T-helper 2 cell treated with Interferon-gamma antibody and Interleukin-4, amounts not matched to agents 100 ng/mL and 5 ng/mL, for 36 hours (primary cell): ENCODE data around the gene DDR2. TPM values are rescaled to one million over a fixed set of nuclear protein-coding genes. Genes with fewer than 3 reads are reported as not detected.
"Not testable (repeated sequence)": the region's sequence is repeated elsewhere in the genome, so short reads cannot be mapped to it uniquely, and the experiment has no call there.

Experiments
- intact Hi-C: fragments of 100-400 bp; cut with micrococcal nuclease; formaldehyde crosslinking; loops from one replicate; pipeline ENCODE4 v1.15.1; 2023
- total RNA-seq: library from RNA; stranded (reverse); gene quantifications from 2 replicates; pipeline ENCODE4 v1.2.3, GENCODE V29; 2022

DDR2 gene
- total RNA-seq, 1 donor from 2014 or later, result 0.11 TPM

GRCh38 chr1:162719678-162720077 lies 87.4 kb downstream of the DDR2 start:
- intact Hi-C loops, result no loop called here

GRCh38 chr1:162720996-162721395 lies 88.7 kb downstream of the DDR2 start:
- intact Hi-C loops, result no loop called here

DNA sequence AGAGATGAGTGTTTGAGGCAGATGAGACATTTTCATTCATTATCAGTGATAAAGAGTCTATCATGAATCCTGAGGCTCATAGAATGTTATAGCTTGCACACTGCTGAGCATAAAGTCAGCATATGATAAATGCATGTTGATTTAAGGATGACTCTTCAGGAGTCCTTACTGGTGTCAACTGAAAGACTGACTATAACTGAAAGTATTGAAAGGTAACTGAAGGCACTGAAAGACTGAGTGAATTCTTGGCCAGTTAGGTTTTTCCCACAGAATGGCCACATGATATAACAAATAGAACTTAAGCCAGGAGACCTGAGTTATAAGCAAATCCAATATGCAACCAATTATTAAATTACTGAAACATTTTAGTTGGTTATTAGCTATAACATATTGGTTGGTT lies 89.2 kb downstream of the DDR2 start:
- intact Hi-C loops, result no loop called here

DNA sequence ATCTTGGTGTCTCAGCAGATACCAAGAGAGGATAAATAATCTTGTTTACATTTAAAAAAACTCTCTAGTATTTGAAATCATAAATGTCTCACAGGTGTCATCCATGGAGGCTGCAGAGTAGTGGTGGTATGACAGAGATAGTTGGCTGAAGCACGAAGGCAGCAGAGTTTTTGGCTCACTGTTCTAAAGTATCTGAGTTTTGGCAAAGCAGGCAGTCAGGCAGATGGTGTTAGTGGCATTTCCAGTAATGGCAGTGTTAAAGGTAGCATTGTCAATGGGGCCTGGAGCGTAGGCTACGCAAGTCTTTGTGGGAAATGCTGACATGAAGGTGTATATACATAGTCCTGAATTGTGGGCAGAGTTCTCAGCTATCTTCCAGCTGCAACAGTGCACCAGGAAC lies 89.8 kb downstream of the DDR2 start:
- intact Hi-C loops, result no loop called here

DNA sequence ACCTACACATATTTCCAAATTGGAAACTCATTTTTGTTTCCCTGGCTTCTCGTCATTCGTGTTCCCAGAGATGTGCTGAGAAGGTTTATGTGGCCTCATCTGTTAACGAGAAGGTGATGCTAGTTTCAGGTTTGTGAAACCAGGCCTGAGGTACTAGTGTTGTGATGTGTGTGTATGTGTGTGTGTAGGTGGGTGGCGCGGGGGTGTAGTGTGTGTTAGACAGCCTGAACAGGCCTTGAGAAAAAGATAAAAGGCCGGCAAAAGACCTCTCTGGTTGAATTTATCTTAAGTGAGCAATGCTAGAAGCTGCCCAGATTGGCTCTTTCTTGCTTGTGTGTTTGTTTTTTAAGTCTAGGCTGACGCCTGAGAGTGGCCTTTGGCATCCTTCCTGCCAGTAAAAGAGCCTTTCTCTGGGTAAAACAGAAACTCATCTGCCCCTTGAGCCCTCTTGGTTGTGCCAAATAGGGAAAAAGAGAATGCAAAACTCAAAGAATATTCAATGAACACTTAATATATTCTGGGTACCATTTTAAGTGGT lies 92.4 kb downstream of the DDR2 start:
- intact Hi-C loops, result no loop called here

DNA sequence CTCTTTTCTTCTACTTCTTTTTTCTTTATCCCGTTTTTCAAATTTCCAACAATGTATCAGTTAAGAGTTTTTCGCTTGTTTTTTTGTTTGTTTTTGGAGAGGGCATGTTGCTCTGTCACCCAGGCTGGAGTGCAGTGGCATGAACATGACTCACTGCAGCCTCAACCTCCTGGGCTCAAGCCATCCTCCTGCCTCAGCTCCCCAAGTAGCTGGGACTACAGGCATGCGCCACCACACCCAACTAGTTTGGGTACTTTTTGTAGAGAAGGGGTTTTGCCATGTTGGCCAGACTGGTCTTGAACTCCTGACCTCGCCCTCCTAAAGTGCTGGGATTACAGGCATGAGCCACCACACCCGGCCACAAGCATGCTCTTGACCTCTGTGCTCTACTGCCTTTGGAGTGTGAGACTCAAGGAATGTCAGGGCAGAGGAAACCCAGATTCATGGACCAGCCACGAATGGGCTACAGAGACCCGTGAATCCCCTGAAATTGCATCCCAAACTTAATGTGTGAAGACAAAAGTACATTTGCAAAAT lies 93.1 kb downstream of the DDR2 start:
- intact Hi-C loops, result no loop called here

DNA sequence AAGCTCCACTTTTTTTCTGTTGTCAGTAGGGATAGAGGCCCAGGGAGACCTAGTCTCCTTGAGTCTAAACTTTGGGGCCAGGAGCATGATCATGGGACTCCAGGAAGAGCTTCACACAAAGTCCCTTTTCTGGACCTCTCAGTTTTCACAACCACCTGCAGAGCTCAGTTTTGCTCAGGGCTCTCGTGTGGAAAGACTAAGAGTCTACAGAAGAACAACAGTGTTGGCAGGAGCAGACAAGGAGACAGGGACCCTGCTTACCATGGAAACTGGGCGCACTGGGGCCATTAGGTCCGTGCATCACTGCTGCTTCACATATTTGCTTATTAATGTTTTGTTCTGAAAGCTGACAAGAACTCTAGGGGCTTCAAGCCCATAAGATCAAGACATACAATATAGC lies 94.3 kb downstream of the DDR2 start:
- intact Hi-C loops, result no loop called here

- intact Hi-C loops, result not testable (repeated sequence)
These were observed 95.2 kb downstream of the DDR2 start for GRCh38 chr1:162727493-162727892.

DNA sequence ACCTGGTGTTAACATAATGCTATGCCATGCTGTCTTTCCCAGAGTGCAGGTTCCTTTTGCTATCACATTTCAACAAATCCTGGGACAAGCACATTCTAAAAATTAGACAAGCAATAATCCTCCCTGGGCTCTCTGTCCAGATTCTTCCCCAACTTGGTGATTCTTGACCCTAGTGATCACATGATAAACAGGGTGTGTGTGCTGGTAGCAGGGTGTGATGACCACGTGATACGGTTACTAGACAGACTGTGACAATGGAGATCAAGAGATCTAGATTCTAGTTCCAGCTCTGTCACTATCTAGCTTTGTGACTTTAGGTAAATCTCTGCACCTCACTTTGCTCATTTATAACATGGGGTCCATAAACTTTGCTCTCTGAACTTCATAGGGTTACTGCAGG lies 96.3 kb downstream of the DDR2 start:
- intact Hi-C loops, result no loop called here

DNA sequence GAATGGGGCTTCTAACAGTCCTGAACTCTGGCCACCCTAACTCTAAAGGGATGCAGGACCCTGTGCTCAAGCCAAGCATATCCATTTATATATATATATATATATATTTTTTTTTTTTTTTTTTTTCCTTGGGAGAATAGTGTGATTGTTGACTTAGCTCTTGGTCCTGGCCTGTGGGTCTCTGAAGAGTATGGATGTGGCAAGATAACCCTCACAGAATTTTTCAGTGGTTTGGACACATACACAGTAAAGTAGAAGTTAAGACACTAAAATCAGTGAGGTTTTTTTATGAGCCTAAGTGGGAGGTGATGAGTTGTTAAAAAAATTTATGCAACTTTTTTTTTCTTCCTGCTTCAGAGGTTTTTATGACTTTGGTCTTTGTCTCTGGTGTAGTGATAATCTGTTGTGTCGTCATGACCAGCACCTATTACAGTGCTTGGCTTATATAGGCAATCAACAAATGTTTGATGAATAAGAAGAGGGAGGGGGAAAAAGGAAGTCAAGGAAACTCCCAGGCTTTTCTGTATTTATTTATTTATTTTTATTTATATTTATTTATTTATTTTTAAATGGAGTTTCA lies 97.0 kb downstream of the DDR2 start:
- intact Hi-C loops, result not testable (repeated sequence)

GRCh38 chr1:162732094-162732493 lies 99.8 kb downstream of the DDR2 start:
- intact Hi-C loops, result no loop called here

- intact Hi-C loops, result no loop called here
These were observed 100.5 kb downstream of the DDR2 start for GRCh38 chr1:162732566-162733335.

DNA sequence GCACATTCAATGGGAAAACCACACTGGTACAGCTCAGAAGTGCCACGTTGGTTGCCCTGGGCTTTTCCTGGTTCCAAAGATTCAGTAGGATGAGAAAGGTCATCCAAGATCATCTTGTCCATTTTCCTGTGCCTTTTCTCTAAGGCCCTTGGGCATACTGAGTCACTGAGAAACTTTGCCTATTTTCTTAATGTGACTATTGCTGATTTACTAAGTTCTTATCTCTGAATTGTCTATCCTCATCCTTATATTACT lies 101.0 kb downstream of the DDR2 start:
- intact Hi-C loops, result no loop called here

GRCh38 chr1:162734047-162734446 lies 101.8 kb downstream of the DDR2 start:
- intact Hi-C loops, result no loop called here

- intact Hi-C loops, result no loop called here
These were observed 103.9 kb downstream of the DDR2 start for GRCh38 chr1:162736184-162736583.

DNA sequence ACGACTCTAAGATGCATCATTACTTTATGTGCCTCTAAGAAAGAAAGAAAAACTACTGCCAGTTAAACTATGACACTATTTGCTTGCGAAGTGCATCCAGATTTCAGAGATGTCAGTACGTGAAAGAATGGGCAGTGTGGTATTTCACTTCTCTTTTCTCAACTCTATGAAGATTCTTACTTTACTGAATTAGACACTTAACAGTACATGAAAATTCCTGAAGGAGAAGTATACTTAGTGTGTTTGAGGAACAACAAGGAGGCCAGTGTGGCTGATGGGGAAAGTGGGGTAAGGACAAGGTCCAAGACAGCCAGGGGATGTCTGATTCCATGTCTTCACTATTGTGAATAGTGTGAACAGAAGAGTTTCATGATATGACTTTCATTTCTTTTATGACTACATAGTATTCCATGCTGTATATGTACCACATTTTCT lies 104.4 kb downstream of the DDR2 start:
- intact Hi-C loops, result no loop called here

DNA sequence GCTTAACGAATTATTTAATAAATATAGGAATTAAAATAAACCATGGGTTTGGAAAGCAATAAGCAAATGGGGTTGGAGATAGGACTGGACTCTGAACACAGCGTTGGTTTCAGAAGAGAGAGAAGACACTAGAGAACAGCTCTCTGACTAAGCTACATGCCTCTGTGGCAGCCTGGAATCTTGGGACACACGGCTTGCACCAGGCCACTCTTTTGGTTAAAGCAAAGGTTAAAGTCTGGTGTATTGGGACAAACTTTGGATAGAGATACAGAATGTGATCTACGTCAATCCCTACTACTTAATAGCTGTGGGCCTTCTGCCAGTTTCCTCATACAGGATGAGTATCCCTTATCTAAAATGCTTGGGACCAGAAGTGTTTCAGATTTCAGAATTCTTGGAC lies 108.5 kb downstream of the DDR2 start:
- intact Hi-C loops, result no loop called here

DNA sequence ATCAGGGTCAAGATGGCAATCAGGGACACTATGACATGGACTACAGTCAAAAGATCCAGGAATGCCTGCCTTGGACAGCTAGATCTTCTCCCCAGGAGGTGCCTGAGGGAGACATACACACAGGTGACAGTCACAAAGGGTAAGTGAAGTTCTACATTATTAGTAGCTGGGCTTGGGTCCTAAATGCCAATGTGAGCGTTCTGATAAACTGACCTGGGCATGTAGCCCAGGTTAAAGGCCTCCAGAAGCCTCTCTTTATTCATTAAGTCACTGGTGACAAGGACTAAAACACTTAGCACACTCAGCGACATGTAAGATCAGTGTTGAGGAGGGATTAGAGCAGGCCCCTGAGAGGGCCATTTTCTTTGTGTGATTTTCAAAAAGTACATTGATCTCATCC lies 109.3 kb downstream of the DDR2 start:
- intact Hi-C loops, result no loop called here

GRCh38 chr1:162746264-162746942 lies 114.1 kb downstream of the DDR2 start:
- intact Hi-C loops, result not testable (repeated sequence)

- intact Hi-C loops, result no loop called here
These were observed 120.9 kb downstream of the DDR2 start for GRCh38 chr1:162753001-162753658.

DNA sequence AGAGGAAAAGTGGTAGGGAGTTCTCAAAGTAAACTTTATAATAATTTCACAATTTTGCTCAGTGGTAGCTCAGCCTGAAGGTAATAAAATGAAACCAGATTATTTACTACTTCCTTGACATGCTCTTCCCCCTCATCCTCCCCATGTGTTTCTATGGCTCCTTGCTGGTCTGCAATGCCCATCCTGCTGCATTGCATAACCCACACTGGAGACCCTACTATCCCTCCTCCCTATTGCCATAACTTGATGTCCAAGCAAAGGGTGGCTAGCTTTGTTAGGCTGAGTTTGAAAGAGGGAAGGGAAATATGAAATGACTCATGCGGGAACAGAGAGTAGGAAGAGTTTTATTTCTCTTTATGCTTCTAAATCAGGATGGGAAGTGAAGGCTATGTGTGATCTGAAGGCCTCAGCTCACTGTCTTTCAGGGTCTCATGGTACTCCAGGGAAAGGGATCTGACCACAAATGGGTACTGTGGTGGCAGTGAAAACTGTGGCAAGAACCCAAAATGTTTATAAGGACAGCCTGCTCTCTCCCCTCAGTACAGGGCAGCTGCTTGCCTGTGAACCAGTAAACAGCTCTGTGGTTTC lies 121.8 kb downstream of the DDR2 start:
- intact Hi-C loops, result no loop called here
